Measurements from ENCODE around the gene CHRNA10. TPM values are rescaled to one million over a fixed set of nuclear protein-coding genes. Genes with fewer than 3 reads are reported as not detected.

CHRNA10 gene
- total RNA-seq, 1 experiment from 2014 or later = 3.0 TPM

- RAD21 ChIA-PET (ENCODE audit: low non-redundant PET in 1 of 2, low total read pairs in 2 of 2, uncharacterized antibody in 2 of 2, unreplicated experiment in 2 of 2) = no interaction called here
Observed at GRCh38 chr11:3674189-3674588, 3.0 kb upstream of the CHRNA10 start.

GRCh38 chr11:3669742-3670183 lies 1.4 kb downstream of the CHRNA10 start:
- peaks cover 17 to 22% of the 10 kb centered on the region in 2 experiments; a peak in 3 of 4 replicates for H3K36me3 ChIP-seq (ENCODE audit: control insufficient read depth in 1 of 2, insufficient read depth in 2 of 2, low read length in 2 of 2)
- intact Hi-C loops (cut with micrococcal nuclease) = no loop called here
- H2AFZ ChIP-seq (ENCODE audit: low read depth, low read length, poor library complexity, severe bottlenecking) = no peak overlapping the region
- no peaks in the 10 kb centered on the region for H3K4me1 ChIP-seq (ENCODE audit: control insufficient read depth in 1 of 2, insufficient read depth in 2 of 2, low read length in 2 of 2)
- ATAC-seq = no peak
- no peak overlapping the region for H3K27ac ChIP-seq (ENCODE audit: low read depth, low read length)
- H3K9me2 ChIP-seq (ENCODE audit: insufficient read depth) = no peaks in the 10 kb centered on the region
- H3K9me3 ChIP-seq (ENCODE audit: control insufficient read depth in 1 of 2, insufficient read depth in 1 of 2, low read depth in 1 of 2, low read length in 2 of 2) = no peaks in the 10 kb centered on the region
- CTCF ChIA-PET = no interaction called here
- no peak overlapping the region for H3K9ac ChIP-seq (ENCODE audit: low read length)
- POLR2A ChIA-PET = no interaction called here
- TF ChIP-seq EGR1 (IDR thresholded peaks at IDR 0.05; ENCODE audit: low read depth) (no peak), RAD21 (IDR thresholded peaks at IDR 0.05; ENCODE audit: low read depth) (no peak), TCF7L2 (IDR thresholded peaks at IDR 0.05; ENCODE audit: borderline replicate concordance, extremely low read depth, insufficient read depth, insufficient read length) (no peak), SRF (IDR thresholded peaks at IDR 0.05; ENCODE audit: low read depth) (no peak), ELF1 (IDR thresholded peaks at IDR 0.05; ENCODE audit: borderline replicate concordance, low read depth) (no peak), ZNF274 (IDR thresholded peaks at IDR 0.05; ENCODE audit: low read depth, low read length) (no peak), JUND (IDR thresholded peaks at IDR 0.05) (no peak), EZH2 (IDR thresholded peaks at IDR 0.05) (no peak)
- H3K4me3 ChIP-seq (replicated peaks in 1 of 2; ENCODE audit: low read depth in 1 of 2, low read length in 2 of 2) = no peak overlapping the region
- BruUV-seq (replicated peaks) = no TSS peak
- no peaks in the 10 kb centered on the region for H4K20me1 ChIP-seq (ENCODE audit: insufficient read depth)
- H3K4me2 ChIP-seq (ENCODE audit: low read length) = no peak overlapping the region
- H3K27me3 ChIP-seq (ENCODE audit: insufficient read depth, low read length) = no peaks in the 10 kb centered on the region
- RAD21 ChIA-PET (ENCODE audit: low non-redundant PET in 1 of 2, low total read pairs in 2 of 2, uncharacterized antibody in 2 of 2, unreplicated experiment in 2 of 2) = no interaction called here
- no peaks in the 10 kb centered on the region for H3K79me2 ChIP-seq (ENCODE audit: insufficient read depth, low read length)
- DNase-seq (ENCODE audit: low read depth, low spot score) = no peak

More at GRCh38 chr11:3674189-3674588, 3.0 kb upstream of the CHRNA10 start:
- BruUV-seq (replicated peaks) = no TSS peak
- POLR2A ChIA-PET = no interaction called here
- no peak overlapping the region for H3K27ac ChIP-seq (ENCODE audit: low read depth, low read length)
- ATAC-seq (no peak; the same call in 1 of the 2 replicates), DNase-seq (ENCODE audit: low read depth, low spot score) (no peak)
- H3K27me3 ChIP-seq (ENCODE audit: insufficient read depth, low read length) = no peaks in the 10 kb centered on the region
- H4K20me1 ChIP-seq (ENCODE audit: insufficient read depth) = no peaks in the 10 kb centered on the region
- no peak overlapping the region for H3K4me3 ChIP-seq (replicated peaks in 1 of 2; ENCODE audit: low read depth in 1 of 2, low read length in 2 of 2)
- H3K36me3 ChIP-seq (ENCODE audit: control insufficient read depth in 1 of 2, insufficient read depth in 2 of 2, low read length in 2 of 2) = peaks cover 44 to 65% of the 10 kb centered on the region in 2 experiments
- H3K9me2 ChIP-seq (ENCODE audit: insufficient read depth) = no peaks in the 10 kb centered on the region
- intact Hi-C loops (cut with micrococcal nuclease) = no loop called here
- CTCF ChIA-PET = no interaction called here
- H3K4me1 ChIP-seq (ENCODE audit: control insufficient read depth in 1 of 2, insufficient read depth in 2 of 2, low read length in 2 of 2) = no peaks in the 10 kb centered on the region; a peak in 1 of 4 replicates
- no peak overlapping the region for H2AFZ ChIP-seq (ENCODE audit: low read depth, low read length, poor library complexity, severe bottlenecking)
- TF ChIP-seq CTCF (IDR thresholded peaks at IDR 0.05 in 2 of 3, conservative IDR thresholded peaks at IDR 0.05 in 1 of 3; ENCODE audit: borderline replicate concordance in 1 of 3, insufficient read depth in 1 of 3, low read depth in 2 of 3, low read length in 2 of 3) = no peak
- H3K9ac ChIP-seq (ENCODE audit: low read length) = no peak overlapping the region
- no peaks in the 10 kb centered on the region for H3K79me2 ChIP-seq (ENCODE audit: insufficient read depth, low read length)
- no peaks in the 10 kb centered on the region for H3K9me3 ChIP-seq (ENCODE audit: control insufficient read depth in 1 of 2, insufficient read depth in 1 of 2, low read depth in 1 of 2, low read length in 2 of 2)
- H3K4me2 ChIP-seq (ENCODE audit: low read length) = no peak overlapping the region

All from HCT116 (cell line).